Measurements from ENCODE around the gene DSCAM.

The DSCAM gene

GRCh38 chr21:40783404-40783803, 63.6 kb downstream of the DSCAM start:
- Mint-ChIP-seq H3K27me3 (ENCODE audit: low read depth) (no peaks in the 10 kb centered on the region), H3K4me1 (ENCODE audit: low read depth) (no peaks in the 10 kb centered on the region), H3K36me3 (ENCODE audit: low read depth) (no peaks in the 10 kb centered on the region), H3K4me3 (no peak overlapping the region), H3K9me3 (no peaks in the 10 kb centered on the region), H3K27ac (no peak overlapping the region)
- DNase-seq (ENCODE audit: low spot score): no peak

GRCh38 chr21:40770435-40771055, 76.4 kb downstream of the DSCAM start:
- H3K27me3 Mint-ChIP-seq (ENCODE audit: low read depth): no peaks in the 10 kb centered on the region

GRCh38 chr21:40769231-40769630, 77.7 kb downstream of the DSCAM start:
- Mint-ChIP-seq H3K27me3 (ENCODE audit: low read depth) (no peaks in the 10 kb centered on the region), H3K4me1 (ENCODE audit: low read depth) (no peaks in the 10 kb centered on the region), H3K4me3 (no peak overlapping the region), H3K36me3 (ENCODE audit: low read depth) (no peaks in the 10 kb centered on the region), H3K9me3 (peaks cover 4% of the 10 kb centered on the region), H3K27ac (no peak overlapping the region)
- DNase-seq (ENCODE audit: low spot score): no peak

More at GRCh38 chr21:40770435-40771055, 76.4 kb downstream of the DSCAM start:
- H3K27ac Mint-ChIP-seq: no peak overlapping the region
- no peaks in the 10 kb centered on the region for H3K36me3 Mint-ChIP-seq (ENCODE audit: low read depth)
- no peak for DNase-seq (ENCODE audit: low spot score)
- H3K4me3 Mint-ChIP-seq: no peak overlapping the region
- H3K9me3 Mint-ChIP-seq: peaks cover 4% of the 10 kb centered on the region
- H3K4me1 Mint-ChIP-seq (ENCODE audit: low read depth): no peaks in the 10 kb centered on the region

GRCh38 chr21:40768056-40768455, 78.9 kb downstream of the DSCAM start:
- H3K36me3 Mint-ChIP-seq (ENCODE audit: low read depth): no peaks in the 10 kb centered on the region
- H3K27me3 Mint-ChIP-seq (ENCODE audit: low read depth): no peaks in the 10 kb centered on the region
- no peak for DNase-seq (ENCODE audit: low spot score)
- peaks cover 8% of the 10 kb centered on the region for H3K9me3 Mint-ChIP-seq
- H3K27ac Mint-ChIP-seq: no peak overlapping the region
- no peak overlapping the region for H3K4me3 Mint-ChIP-seq
- no peaks in the 10 kb centered on the region for H3K4me1 Mint-ChIP-seq (ENCODE audit: low read depth)

- no peaks in the 10 kb centered on the region for H3K27me3 Mint-ChIP-seq (ENCODE audit: low read depth)
- no peak overlapping the region for H3K27ac Mint-ChIP-seq
- H3K4me3 Mint-ChIP-seq: no peak overlapping the region
- H3K9me3 Mint-ChIP-seq: peaks cover 11% of the 10 kb centered on the region
- no peaks in the 10 kb centered on the region for H3K36me3 Mint-ChIP-seq (ENCODE audit: low read depth)
- H3K4me1 Mint-ChIP-seq (ENCODE audit: low read depth): no peaks in the 10 kb centered on the region
- DNase-seq (ENCODE audit: low spot score): no peak
Observed at GRCh38 chr21:40766381-40766780, 80.6 kb downstream of the DSCAM start.

- Mint-ChIP-seq H3K27ac (no peak overlapping the region), H3K4me1 (ENCODE audit: low read depth) (no peaks in the 10 kb centered on the region), H3K9me3 (peaks cover 11% of the 10 kb centered on the region), H3K36me3 (ENCODE audit: low read depth) (no peaks in the 10 kb centered on the region), H3K4me3 (no peak overlapping the region), H3K27me3 (ENCODE audit: low read depth) (no peaks in the 10 kb centered on the region)
- no peak for DNase-seq (ENCODE audit: low spot score)
Observed at GRCh38 chr21:40765811-40766210, 81.1 kb downstream of the DSCAM start.

- no peaks in the 10 kb centered on the region for H3K27me3 Mint-ChIP-seq (ENCODE audit: low read depth)
- H3K4me1 Mint-ChIP-seq (ENCODE audit: low read depth): no peaks in the 10 kb centered on the region
- no peaks in the 10 kb centered on the region for H3K36me3 Mint-ChIP-seq (ENCODE audit: low read depth)
- H3K9me3 Mint-ChIP-seq: peaks cover 19% of the 10 kb centered on the region
- no peak for DNase-seq (ENCODE audit: low spot score)
- no peak overlapping the region for H3K4me3 Mint-ChIP-seq
- no peak overlapping the region for H3K27ac Mint-ChIP-seq
Observed at GRCh38 chr21:40760821-40761220, 86.1 kb downstream of the DSCAM start.

- Mint-ChIP-seq H3K9me3 (peaks cover 22% of the 10 kb centered on the region), H3K27me3 (ENCODE audit: low read depth) (no peaks in the 10 kb centered on the region), H3K27ac (no peak overlapping the region), H3K4me1 (ENCODE audit: low read depth) (no peaks in the 10 kb centered on the region), H3K4me3 (no peak overlapping the region), H3K36me3 (ENCODE audit: low read depth) (no peaks in the 10 kb centered on the region)
- DNase-seq (ENCODE audit: low spot score): no peak
Observed at GRCh38 chr21:40759061-40759460, 87.9 kb downstream of the DSCAM start.

GRCh38 chr21:40757366-40757765, 89.6 kb downstream of the DSCAM start:
- no peaks in the 10 kb centered on the region for H3K27me3 Mint-ChIP-seq (ENCODE audit: low read depth)
- no peak for DNase-seq (ENCODE audit: low spot score)
- peaks cover 18% of the 10 kb centered on the region for H3K9me3 Mint-ChIP-seq
- H3K27ac Mint-ChIP-seq: no peak overlapping the region
- no peaks in the 10 kb centered on the region for H3K4me1 Mint-ChIP-seq (ENCODE audit: low read depth)
- no peaks in the 10 kb centered on the region for H3K36me3 Mint-ChIP-seq (ENCODE audit: low read depth)
- H3K4me3 Mint-ChIP-seq: no peak overlapping the region

- no peaks in the 10 kb centered on the region for H3K36me3 Mint-ChIP-seq (ENCODE audit: low read depth)
- DNase-seq (ENCODE audit: low spot score): no peak
- H3K27ac Mint-ChIP-seq: no peak overlapping the region
- no peaks in the 10 kb centered on the region for H3K27me3 Mint-ChIP-seq (ENCODE audit: low read depth)
- H3K4me3 Mint-ChIP-seq: no peak overlapping the region
- H3K4me1 Mint-ChIP-seq (ENCODE audit: low read depth): no peaks in the 10 kb centered on the region
- H3K9me3 Mint-ChIP-seq: peaks cover 18% of the 10 kb centered on the region
Observed at GRCh38 chr21:40754466-40754865, 92.5 kb downstream of the DSCAM start.

GRCh38 chr21:40753756-40754155, 93.2 kb downstream of the DSCAM start:
- Mint-ChIP-seq H3K36me3 (ENCODE audit: low read depth) (no peaks in the 10 kb centered on the region), H3K4me3 (no peak overlapping the region), H3K27me3 (ENCODE audit: low read depth) (no peaks in the 10 kb centered on the region), H3K9me3 (peaks cover 11% of the 10 kb centered on the region), H3K27ac (no peak overlapping the region), H3K4me1 (ENCODE audit: low read depth) (no peaks in the 10 kb centered on the region)
- no peak for DNase-seq (ENCODE audit: low spot score)

GRCh38 chr21:40752125-40752524, 94.8 kb downstream of the DSCAM start:
- Mint-ChIP-seq H3K4me3 (no peak overlapping the region), H3K9me3 (peaks cover 9% of the 10 kb centered on the region), H3K27ac (no peak overlapping the region), H3K4me1 (ENCODE audit: low read depth) (no peaks in the 10 kb centered on the region), H3K36me3 (ENCODE audit: low read depth) (no peaks in the 10 kb centered on the region), H3K27me3 (ENCODE audit: low read depth) (no peaks in the 10 kb centered on the region)
- DNase-seq (ENCODE audit: low spot score): no peak

- Mint-ChIP-seq H3K27me3 (ENCODE audit: low read depth) (no peaks in the 10 kb centered on the region), H3K4me1 (ENCODE audit: low read depth) (no peaks in the 10 kb centered on the region), H3K27ac (no peak overlapping the region), H3K36me3 (ENCODE audit: low read depth) (no peaks in the 10 kb centered on the region), H3K9me3 (peaks cover 9% of the 10 kb centered on the region), H3K4me3 (no peak overlapping the region)
- DNase-seq (ENCODE audit: low spot score): no peak
Observed at GRCh38 chr21:40751221-40751620, 95.7 kb downstream of the DSCAM start.

- Mint-ChIP-seq H3K4me3 (no peak overlapping the region), H3K9me3 (no peaks in the 10 kb centered on the region), H3K36me3 (ENCODE audit: low read depth) (no peaks in the 10 kb centered on the region), H3K4me1 (ENCODE audit: low read depth) (no peaks in the 10 kb centered on the region), H3K27ac (no peak overlapping the region), H3K27me3 (ENCODE audit: low read depth) (no peaks in the 10 kb centered on the region)
- DNase-seq (ENCODE audit: low spot score): no peak
Observed at GRCh38 chr21:40736145-40736544, 110.8 kb downstream of the DSCAM start.

GRCh38 chr21:40733024-40733397, 113.9 kb downstream of the DSCAM start:
- no peak overlapping the region for H3K4me3 Mint-ChIP-seq
- H3K36me3 Mint-ChIP-seq (ENCODE audit: low read depth): no peaks in the 10 kb centered on the region
- no peak for DNase-seq (ENCODE audit: low spot score)
- no peaks in the 10 kb centered on the region for H3K4me1 Mint-ChIP-seq (ENCODE audit: low read depth)
- no peak overlapping the region for H3K27ac Mint-ChIP-seq
- no peaks in the 10 kb centered on the region for H3K27me3 Mint-ChIP-seq (ENCODE audit: low read depth)
- no peaks in the 10 kb centered on the region for H3K9me3 Mint-ChIP-seq

Data from T-helper 2 cell treated with Interferon-gamma antibody and Interleukin-4, amounts not matched to agents 5 μg/mL and 100 μg/mL, for 36 hours (primary cell).